Measurements from ENCODE around the gene PSMB7. TPM values are rescaled to one million over a fixed set of nuclear protein-coding genes. Genes with fewer than 3 reads are reported as not detected.

Gene PSMB7
- total RNA-seq, 1 experiment from 2014 or later: 380 TPM

GRCh38 chr9:124440786-124441185 lies 25.5 kb upstream of the PSMB7 start:
- TF ChIP-seq EZH2 (IDR thresholded peaks at IDR 0.05; ENCODE audit: borderline replicate concordance, low read depth, low read length, poor library complexity, severe bottlenecking): no peak
- no peak for TF ChIP-seq CTCF (conservative IDR thresholded peaks at IDR 0.05; ENCODE audit: low read depth, low read length)
- Histone ChIP-seq H3K27me3 (replicated peaks; ENCODE audit: insufficient read depth, low read depth, low read length, poor library complexity) (no peaks in the 10 kb centered on the region), H3K27ac (ENCODE audit: low read depth, low read length, poor library complexity, severe bottlenecking) (no peak overlapping the region), H3K9me3 (ENCODE audit: low read depth, low read length, poor library complexity, severe bottlenecking) (no peaks in the 10 kb centered on the region), H3K4me3 (ENCODE audit: low read depth, low read length, poor library complexity, severe bottlenecking) (no peak overlapping the region), H3K36me3 (ENCODE audit: insufficient read depth, low read length, poor library complexity, severe bottlenecking) (no peaks in the 10 kb centered on the region), H3K4me1 (ENCODE audit: insufficient read depth, low read length, poor library complexity, severe bottlenecking) (no peaks in the 10 kb centered on the region)
- BruUV-seq (replicated peaks): no TSS peak
- DNase-seq (ENCODE audit: low spot score): no peak
- intact Hi-C loops (cut with micrococcal nuclease; ENCODE audit: unreplicated experiment): no loop called here
- CTCF ChIA-PET: no interaction called here
- POLR2A ChIA-PET (ENCODE audit: low non-redundant PET): no interaction called here

GRCh38 chr9:124439686-124440243 lies 24.5 kb upstream of the PSMB7 start:
- no peaks in the 10 kb centered on the region for H3K9me3 ChIP-seq (ENCODE audit: low read depth, low read length, poor library complexity, severe bottlenecking)
- H3K4me1 ChIP-seq (ENCODE audit: insufficient read depth, low read length, poor library complexity, severe bottlenecking): no peaks in the 10 kb centered on the region
- intact Hi-C loops (cut with micrococcal nuclease; ENCODE audit: unreplicated experiment): no loop called here
- no peak for DNase-seq (ENCODE audit: low spot score)
- TF ChIP-seq CTCF (conservative IDR thresholded peaks at IDR 0.05; ENCODE audit: low read depth, low read length) (no peak), EZH2 (IDR thresholded peaks at IDR 0.05; ENCODE audit: borderline replicate concordance, low read depth, low read length, poor library complexity, severe bottlenecking) (no peak)
- no peaks in the 10 kb centered on the region for H3K36me3 ChIP-seq (ENCODE audit: insufficient read depth, low read length, poor library complexity, severe bottlenecking)
- H3K27ac ChIP-seq (ENCODE audit: low read depth, low read length, poor library complexity, severe bottlenecking): no peak overlapping the region
- no peaks in the 10 kb centered on the region for H3K27me3 ChIP-seq (replicated peaks; ENCODE audit: insufficient read depth, low read depth, low read length, poor library complexity)
- H3K4me3 ChIP-seq (ENCODE audit: low read depth, low read length, poor library complexity, severe bottlenecking): no peak overlapping the region
- CTCF ChIA-PET: no interaction called here
- POLR2A ChIA-PET (ENCODE audit: low non-redundant PET): no interaction called here
- BruUV-seq (replicated peaks): no TSS peak

GRCh38 chr9:124439086-124439485 lies 23.8 kb upstream of the PSMB7 start:
- TF ChIP-seq CTCF (conservative IDR thresholded peaks at IDR 0.05; ENCODE audit: low read depth, low read length): no peak
- TF ChIP-seq EZH2 (IDR thresholded peaks at IDR 0.05; ENCODE audit: borderline replicate concordance, low read depth, low read length, poor library complexity, severe bottlenecking): no peak
- CTCF ChIA-PET: no interaction called here
- Histone ChIP-seq H3K9me3 (ENCODE audit: low read depth, low read length, poor library complexity, severe bottlenecking) (no peaks in the 10 kb centered on the region), H3K27me3 (replicated peaks; ENCODE audit: insufficient read depth, low read depth, low read length, poor library complexity) (no peaks in the 10 kb centered on the region), H3K4me1 (ENCODE audit: insufficient read depth, low read length, poor library complexity, severe bottlenecking) (no peaks in the 10 kb centered on the region), H3K36me3 (ENCODE audit: insufficient read depth, low read length, poor library complexity, severe bottlenecking) (no peaks in the 10 kb centered on the region), H3K4me3 (ENCODE audit: low read depth, low read length, poor library complexity, severe bottlenecking) (no peak overlapping the region), H3K27ac (ENCODE audit: low read depth, low read length, poor library complexity, severe bottlenecking) (no peak overlapping the region)
- no TSS peak for BruUV-seq (replicated peaks)
- POLR2A ChIA-PET (ENCODE audit: low non-redundant PET): no interaction called here
- intact Hi-C loops (cut with micrococcal nuclease; ENCODE audit: unreplicated experiment): no loop called here
- no peak for DNase-seq (ENCODE audit: low spot score)
